HepG2 (cell line): Measurements from ENCODE around the gene CHD9.
A peak's percentile ranks its signal among the peaks of the same experiment; 100 is the strongest.

Source experiments
- EZH2 ChIP-seq: conservative IDR thresholded peaks from 2 replicates; pipeline ENCODE4 v1.6.1; 2012; ENCODE audit warnings: mild to moderate bottlenecking, low read depth, low read length, moderate library complexity
- HNRNPH1 ChIP-seq: fragments of 200-400 bp; formaldehyde crosslinking; optimal IDR thresholded peaks from 2 replicates; pipeline ENCODE3; 2017; ENCODE audit warnings: mild to moderate bottlenecking, low read depth, low read length
- NFIC ChIP-seq: IDR thresholded peaks from 2 replicates; pipeline ENCODE4 v1.6.1; 2012; ENCODE audit warnings: mild to moderate bottlenecking, low read length, inconsistent platforms
- POLR2A ChIP-seq, 2 experiments: IDR thresholded peaks; 2 replicates each; pipeline ENCODE4 v1.6.1; 2011; ENCODE audit warnings: low read depth in 2 of 2, low read length in 2 of 2, mild to moderate bottlenecking in 1 of 2, moderate library complexity in 1 of 2; ENCODE audit not compliant: insufficient read depth in 1 of 2
- POLR2AphosphoS5 ChIP-seq: IDR thresholded peaks from 2 replicates; pipeline ENCODE4 v1.6.1; 2012; ENCODE audit warnings: low read depth, low read length
- SP2 ChIP-seq: sonication (generic); formaldehyde crosslinking; IDR thresholded peaks from 2 replicates; pipeline ENCODE4 v1.5.1; 2020; ENCODE audit warnings: mild to moderate bottlenecking, missing genetic modification reagents
- SP5 ChIP-seq: IDR thresholded peaks from 2 replicates; pipeline ENCODE4 v1.6.1; 2016; ENCODE audit warnings: low read depth, borderline replicate concordance
- TCF7 ChIP-seq: sonication (generic); IDR thresholded peaks from 2 replicates; pipeline ENCODE4 v1.6.1; 2016; ENCODE audit warnings: antibody characterized with exemption, low read depth
- ZNF629 ChIP-seq: sonication (generic); formaldehyde crosslinking; conservative IDR thresholded peaks from 2 replicates; pipeline ENCODE4 v1.5.0; 2020; ENCODE audit warnings: missing genetic modification reagents
- TF ChIP-seq, protein P1 (sequence below): IDR thresholded peaks from 2 replicates; pipeline ENCODE4 v1.6.1; 2012; ENCODE audit warnings: inconsistent platforms
- TF ChIP-seq, protein P2 (sequence below): sonication (generic); formaldehyde crosslinking; IDR thresholded peaks from 2 replicates; pipeline ENCODE4 v1.4.0; 2020; ENCODE audit warnings: missing genetic modification reagents
- TF ChIP-seq, protein P3 (sequence below): sonication (generic); formaldehyde crosslinking; IDR thresholded peaks from 2 replicates; pipeline ENCODE4 v1.5.0; 2020; ENCODE audit warnings: mild to moderate bottlenecking, missing genetic modification reagents, moderate library complexity

DNA sequence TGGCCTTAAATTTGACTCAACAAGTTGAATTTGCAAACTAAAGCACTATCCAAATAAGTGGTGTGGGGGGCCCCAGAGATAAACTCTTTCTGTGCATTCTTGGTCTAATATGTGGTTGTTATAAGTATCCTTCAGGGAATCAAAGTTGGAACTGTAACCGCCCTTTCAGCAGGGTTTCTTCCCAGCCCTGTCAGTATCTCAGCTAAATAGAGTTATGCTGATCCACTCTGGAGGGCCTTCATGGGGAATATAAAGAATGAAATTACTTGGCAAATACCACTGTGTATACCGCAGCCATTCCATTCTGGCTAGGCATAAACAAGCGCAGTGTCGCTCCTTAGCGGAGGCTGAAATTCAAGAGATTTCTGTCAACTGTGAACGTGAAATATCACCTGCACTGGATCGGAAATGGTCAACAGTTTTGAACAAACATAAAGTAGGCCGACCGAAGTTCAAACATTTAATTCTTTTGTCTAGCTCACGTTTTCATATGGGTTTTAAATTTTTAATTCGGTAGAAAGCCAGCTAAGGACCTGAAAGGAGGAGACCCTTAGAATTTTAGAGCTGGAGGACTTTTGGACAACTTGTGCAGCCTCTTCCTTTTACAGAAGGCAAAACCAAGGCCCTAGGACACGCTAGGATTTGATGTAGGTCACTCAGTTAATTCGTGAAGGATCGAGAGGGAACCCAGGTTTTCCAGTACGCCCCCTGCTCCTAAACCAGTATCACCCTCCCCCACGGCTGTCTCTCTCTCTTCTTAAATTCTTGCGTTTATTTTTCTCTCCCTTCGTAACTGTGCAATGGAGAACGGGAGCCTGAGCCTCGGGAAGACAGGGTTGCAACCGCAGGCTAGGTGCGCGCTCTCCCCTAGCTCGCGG is 74.7 kb downstream of the CHD9 start:
- TF ChIP-seq EZH2 (no peak), POLR2A (IDR thresholded peaks at IDR 0.05; ENCODE audit: insufficient read depth in 1 of 2, low read depth in 2 of 2, low read length in 2 of 2) (peak; percentile 34 to 44; a peak in 1 of 4 replicates), POLR2AphosphoS5 (peak; percentile 41; the same call in 1 of the 2 replicates), HNRNPH1 (no peak), NFIC (no peak; the same call in 1 of the 2 replicates), SP5 (no peak), TCF7 (no peak), SP2 (CRISPR knock-in tag) (peak; percentile 14; the same call in 1 of the 2 replicates), ZNF629 (CRISPR knock-in tag) (no peak)
- TF ChIP-seq, protein P1, sequence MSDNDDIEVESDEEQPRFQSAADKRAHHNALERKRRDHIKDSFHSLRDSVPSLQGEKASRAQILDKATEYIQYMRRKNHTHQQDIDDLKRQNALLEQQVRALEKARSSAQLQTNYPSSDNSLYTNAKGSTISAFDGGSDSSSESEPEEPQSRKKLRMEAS, result no peak; the same call in 1 of the 2 replicates
- TF ChIP-seq, protein P2, sequence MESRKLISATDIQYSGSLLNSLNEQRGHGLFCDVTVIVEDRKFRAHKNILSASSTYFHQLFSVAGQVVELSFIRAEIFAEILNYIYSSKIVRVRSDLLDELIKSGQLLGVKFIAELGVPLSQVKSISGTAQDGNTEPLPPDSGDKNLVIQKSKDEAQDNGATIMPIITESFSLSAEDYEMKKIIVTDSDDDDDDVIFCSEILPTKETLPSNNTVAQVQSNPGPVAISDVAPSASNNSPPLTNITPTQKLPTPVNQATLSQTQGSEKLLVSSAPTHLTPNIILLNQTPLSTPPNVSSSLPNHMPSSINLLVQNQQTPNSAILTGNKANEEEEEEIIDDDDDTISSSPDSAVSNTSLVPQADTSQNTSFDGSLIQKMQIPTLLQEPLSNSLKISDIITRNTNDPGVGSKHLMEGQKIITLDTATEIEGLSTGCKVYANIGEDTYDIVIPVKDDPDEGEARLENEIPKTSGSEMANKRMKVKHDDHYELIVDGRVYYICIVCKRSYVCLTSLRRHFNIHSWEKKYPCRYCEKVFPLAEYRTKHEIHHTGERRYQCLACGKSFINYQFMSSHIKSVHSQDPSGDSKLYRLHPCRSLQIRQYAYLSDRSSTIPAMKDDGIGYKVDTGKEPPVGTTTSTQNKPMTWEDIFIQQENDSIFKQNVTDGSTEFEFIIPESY (CRISPR knock-in tag), result no peak
- TF ChIP-seq, protein P3, sequence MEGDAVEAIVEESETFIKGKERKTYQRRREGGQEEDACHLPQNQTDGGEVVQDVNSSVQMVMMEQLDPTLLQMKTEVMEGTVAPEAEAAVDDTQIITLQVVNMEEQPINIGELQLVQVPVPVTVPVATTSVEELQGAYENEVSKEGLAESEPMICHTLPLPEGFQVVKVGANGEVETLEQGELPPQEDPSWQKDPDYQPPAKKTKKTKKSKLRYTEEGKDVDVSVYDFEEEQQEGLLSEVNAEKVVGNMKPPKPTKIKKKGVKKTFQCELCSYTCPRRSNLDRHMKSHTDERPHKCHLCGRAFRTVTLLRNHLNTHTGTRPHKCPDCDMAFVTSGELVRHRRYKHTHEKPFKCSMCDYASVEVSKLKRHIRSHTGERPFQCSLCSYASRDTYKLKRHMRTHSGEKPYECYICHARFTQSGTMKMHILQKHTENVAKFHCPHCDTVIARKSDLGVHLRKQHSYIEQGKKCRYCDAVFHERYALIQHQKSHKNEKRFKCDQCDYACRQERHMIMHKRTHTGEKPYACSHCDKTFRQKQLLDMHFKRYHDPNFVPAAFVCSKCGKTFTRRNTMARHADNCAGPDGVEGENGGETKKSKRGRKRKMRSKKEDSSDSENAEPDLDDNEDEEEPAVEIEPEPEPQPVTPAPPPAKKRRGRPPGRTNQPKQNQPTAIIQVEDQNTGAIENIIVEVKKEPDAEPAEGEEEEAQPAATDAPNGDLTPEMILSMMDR (CRISPR knock-in tag), result peak; percentile 24; the same call in 1 of the 2 replicates
